CD4-positive, alpha-beta T cell (primary cell): Measurements from ENCODE around the gene LIMCH1. TPM values are rescaled to one million over a fixed set of nuclear protein-coding genes. Genes with fewer than 3 reads are reported as not detected.
"Not testable (repeated sequence)": the region's sequence is repeated elsewhere in the genome, so short reads cannot be mapped to it uniquely, and the experiment has no call there.

Experiments
- ATAC-seq: fragments of 200-7000 bp; cut with Tn5 transposase; one replicate; pipeline ENCODE4 v1.10.0; 2022; ENCODE audit warnings: mild to moderate bottlenecking; ENCODE audit not compliant: poor library complexity
- CTCF ChIA-PET: fragments of 350-600 bp; sonication (Branson Sonifier 250); formaldehyde crosslinking; loops from one replicate; lab custom pipeline; 2021; ENCODE audit warnings: antibody characterized with exemption, inconsistent platforms; lab: Charles Lee
- POLR2A ChIA-PET: fragments of 350-600 bp; sonication (Branson Sonifier 250); formaldehyde crosslinking; loops from one replicate; lab custom pipeline; 2021; ENCODE audit warnings: antibody characterized with exemption, inconsistent platforms; lab: Charles Lee
- DNase-seq, 14 experiments: peaks; one replicate each; pipeline ENCODE4 v3.0.0-alpha.2; 2013 to 2020; ENCODE audit warnings: mixed read lengths in 2 of 14
- H3K27ac ChIP-seq, 2 donors: one replicate each; pipeline versions ENCODE4 v1.5.1 to v1.7.0; 2013; ENCODE audit warnings: low read length in 2 of 2, low read depth in 1 of 2, mild to moderate bottlenecking in 1 of 2
- H3K27me3 ChIP-seq, 2 experiments: 1 replicate in 1 of 2; 2 replicates in 1 of 2; pipeline versions ENCODE4 v1.6.1 to v1.7.0; 2013; ENCODE audit warnings: low read length in 2 of 2, control low read depth in 1 of 2, mild to moderate bottlenecking in 1 of 2, moderate library complexity in 1 of 2; ENCODE audit not compliant: insufficient read depth in 2 of 2, control insufficient read depth in 1 of 2
- H3K36me3 ChIP-seq: one replicate; pipeline ENCODE4 v1.6.1; 2013; ENCODE audit warnings: low read length, control low read depth; ENCODE audit not compliant: insufficient read depth
- H3K4me1 ChIP-seq: one replicate; pipeline ENCODE4 v1.6.1; 2013; ENCODE audit warnings: low read length, control low read depth; ENCODE audit not compliant: insufficient read depth
- H3K4me3 ChIP-seq: one replicate; pipeline ENCODE4 v1.5.1; 2013; ENCODE audit warnings: mild to moderate bottlenecking, low read length, moderate library complexity
- H3K9me3 ChIP-seq, 2 experiments: 1 replicate in 1 of 2; 2 replicates in 1 of 2; pipeline versions ENCODE4 v1.6.1 to v1.7.0; 2013; ENCODE audit warnings: low read length in 2 of 2, mild to moderate bottlenecking in 2 of 2, control low read depth in 1 of 2, moderate library complexity in 1 of 2; ENCODE audit not compliant: control insufficient read depth in 1 of 2, insufficient read depth in 1 of 2
- H3K27ac Mint-ChIP-seq: one replicate; pipeline ENCODE4 v1.8.0; 2020; ENCODE audit warnings: mixed read lengths
- H3K27me3 Mint-ChIP-seq: one replicate; pipeline ENCODE4 v1.8.0; 2021; ENCODE audit warnings: mixed read lengths
- H3K36me3 Mint-ChIP-seq: one replicate; pipeline ENCODE4 v1.8.0; 2021; ENCODE audit warnings: low read depth, mixed read lengths
- H3K4me1 Mint-ChIP-seq: one replicate; pipeline ENCODE4 v1.8.0; 2021; ENCODE audit warnings: low read depth, mixed read lengths
- H3K4me3 Mint-ChIP-seq: one replicate; pipeline ENCODE4 v1.8.0; 2020; ENCODE audit warnings: mild to moderate bottlenecking, mixed read lengths
- H3K9me3 Mint-ChIP-seq: one replicate; pipeline ENCODE4 v1.8.0; 2020; ENCODE audit warnings: mixed read lengths
- intact Hi-C, 2 experiments: fragments of 100-400 bp; cut with DNase I in 1 of 2; cut with micrococcal nuclease in 1 of 2; formaldehyde crosslinking; loops; one replicate each; pipeline versions ENCODE4 v1.15.1 to v1.9.0; 2023 to 2025; cut with DNase I, micrococcal nuclease
- total RNA-seq, 174 experiments: library from RNA in 2 of 174; stranded (reverse) in 2 of 174; gene quantifications; one replicate each; pipeline ENCODE4 v1.2.3 and lab custom pipeline; 2021 to 2026
- TF ChIP-seq, protein P1 (sequence below): fragments of 200-600 bp; IDR thresholded peaks from one replicate; pipeline ENCODE4 v1.8.0; 2022; ENCODE audit warnings: antibody characterized with exemption, mild to moderate bottlenecking

Gene LIMCH1
- total RNA-seq, 2 experiments from 2014 or later, result not detected

DNA sequence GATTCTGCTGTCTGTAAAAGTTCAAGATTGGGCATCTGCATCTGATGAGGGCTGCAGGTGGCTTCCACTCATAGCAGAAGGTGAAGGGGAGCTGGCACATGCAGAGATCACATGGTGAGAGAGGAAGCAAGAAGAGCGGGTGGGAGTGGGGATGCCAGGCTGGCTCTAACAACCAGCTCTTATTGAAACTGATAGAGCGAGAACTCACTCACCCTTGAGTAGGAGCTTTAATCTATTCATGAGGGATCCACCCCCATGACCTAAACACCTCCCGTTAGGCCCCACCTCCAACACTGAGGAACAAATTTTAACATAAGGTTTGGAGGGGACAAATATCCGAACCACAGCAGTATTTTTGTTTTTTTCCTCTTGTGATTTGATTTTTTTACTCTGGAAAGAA, 164.8 kb downstream of the LIMCH1 start:
- H3K4me3 ChIP-seq, result no peak overlapping the region
- ATAC-seq (no peak), DNase-seq (no peak)
- Mint-ChIP-seq H3K36me3 (no peaks in the 10 kb centered on the region), H3K27me3 (peaks cover 14% of the 10 kb centered on the region), H3K4me3 (no peak overlapping the region), H3K27ac (no peak overlapping the region), H3K4me1 (no peaks in the 10 kb centered on the region), H3K9me3 (no peaks in the 10 kb centered on the region)
- ChIA-PET POLR2A (no interaction called here), CTCF (interaction anchor here (0.6 kb wide), 1 partner anchor 194 kb away, joined by 3 read pairs; no protein-coding TSS in a partner anchor)
- intact Hi-C loops, result no loop called here
- H3K27me3 ChIP-seq, result peaks cover 0 to 3% of the 10 kb centered on the region in 2 experiments
- no peak overlapping the region for H3K27ac ChIP-seq
- no peaks in the 10 kb centered on the region for H3K9me3 ChIP-seq
- no peaks in the 10 kb centered on the region for H3K4me1 ChIP-seq
- no peaks in the 10 kb centered on the region for H3K36me3 ChIP-seq
- TF ChIP-seq, protein P1, sequence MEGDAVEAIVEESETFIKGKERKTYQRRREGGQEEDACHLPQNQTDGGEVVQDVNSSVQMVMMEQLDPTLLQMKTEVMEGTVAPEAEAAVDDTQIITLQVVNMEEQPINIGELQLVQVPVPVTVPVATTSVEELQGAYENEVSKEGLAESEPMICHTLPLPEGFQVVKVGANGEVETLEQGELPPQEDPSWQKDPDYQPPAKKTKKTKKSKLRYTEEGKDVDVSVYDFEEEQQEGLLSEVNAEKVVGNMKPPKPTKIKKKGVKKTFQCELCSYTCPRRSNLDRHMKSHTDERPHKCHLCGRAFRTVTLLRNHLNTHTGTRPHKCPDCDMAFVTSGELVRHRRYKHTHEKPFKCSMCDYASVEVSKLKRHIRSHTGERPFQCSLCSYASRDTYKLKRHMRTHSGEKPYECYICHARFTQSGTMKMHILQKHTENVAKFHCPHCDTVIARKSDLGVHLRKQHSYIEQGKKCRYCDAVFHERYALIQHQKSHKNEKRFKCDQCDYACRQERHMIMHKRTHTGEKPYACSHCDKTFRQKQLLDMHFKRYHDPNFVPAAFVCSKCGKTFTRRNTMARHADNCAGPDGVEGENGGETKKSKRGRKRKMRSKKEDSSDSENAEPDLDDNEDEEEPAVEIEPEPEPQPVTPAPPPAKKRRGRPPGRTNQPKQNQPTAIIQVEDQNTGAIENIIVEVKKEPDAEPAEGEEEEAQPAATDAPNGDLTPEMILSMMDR, result no peak

DNA sequence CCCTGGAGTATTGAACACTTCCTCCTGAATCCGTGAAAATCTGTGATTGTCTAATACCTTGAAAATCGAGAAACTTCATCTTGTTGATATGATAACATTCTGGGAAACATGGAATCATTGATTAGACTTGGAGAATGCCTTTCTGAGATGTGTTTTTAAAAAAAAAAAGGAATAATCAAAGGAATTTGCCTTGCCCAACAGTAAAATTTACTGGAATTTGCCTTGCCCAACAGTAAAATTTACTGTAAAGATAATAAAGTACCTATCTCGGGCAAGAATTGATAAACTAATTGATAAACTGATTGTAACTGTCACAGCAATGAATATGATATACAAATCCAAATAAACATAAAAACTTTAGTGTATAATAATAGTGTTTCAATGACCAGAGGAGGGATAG, 165.8 kb downstream of the LIMCH1 start:
- Histone ChIP-seq H3K9me3 (no peaks in the 10 kb centered on the region), H3K27me3 (peaks cover 3% of the 10 kb centered on the region in 2 experiments), H3K4me1 (no peaks in the 10 kb centered on the region), H3K27ac (no peak overlapping the region), H3K36me3 (no peaks in the 10 kb centered on the region), H3K4me3 (no peak overlapping the region)
- CTCF ChIA-PET, result no interaction called here
- H3K4me1 Mint-ChIP-seq, result no peaks in the 10 kb centered on the region
- intact Hi-C loops, result no loop called here
- POLR2A ChIA-PET, result no interaction called here
- no peaks in the 10 kb centered on the region for H3K9me3 Mint-ChIP-seq
- H3K4me3 Mint-ChIP-seq, result no peak overlapping the region
- H3K27ac Mint-ChIP-seq, result no peak overlapping the region
- H3K27me3 Mint-ChIP-seq, result peaks cover 18% of the 10 kb centered on the region
- no peaks in the 10 kb centered on the region for H3K36me3 Mint-ChIP-seq
- DNase-seq, result no peak
- TF ChIP-seq, protein P1, result no peak
- ATAC-seq, result no peak

DNA sequence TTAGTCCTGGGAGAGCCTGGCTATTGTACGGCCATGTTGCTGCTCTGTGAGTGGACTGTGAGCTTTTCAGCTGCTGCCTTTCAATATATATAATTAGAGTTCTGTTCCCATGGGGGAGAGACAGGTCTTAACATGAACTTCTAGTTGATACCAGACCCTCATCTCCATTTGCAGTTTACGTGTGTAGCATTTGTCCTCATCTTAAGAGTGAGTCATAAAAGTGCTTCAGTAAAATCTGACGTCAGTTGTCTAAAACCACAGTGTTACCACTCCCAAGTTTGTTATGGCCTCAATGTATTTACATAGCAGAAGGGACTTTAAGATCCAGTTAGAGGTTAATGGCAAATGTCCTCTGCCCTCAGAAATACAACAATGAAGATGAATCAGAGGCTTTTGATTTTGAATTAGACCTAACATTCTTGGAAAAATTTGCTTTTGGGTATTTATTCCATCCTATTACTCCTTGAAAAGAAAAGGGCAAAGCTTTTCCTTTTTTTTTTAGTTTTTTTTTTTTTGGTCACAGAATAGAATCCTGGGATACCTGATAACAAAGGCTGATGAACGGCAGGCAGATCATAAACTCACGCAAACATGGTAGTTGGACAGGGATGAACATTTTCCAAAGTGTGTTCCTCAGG, 172.0 kb downstream of the LIMCH1 start:
- H3K9me3 ChIP-seq, result no peaks in the 10 kb centered on the region
- H3K36me3 ChIP-seq, result no peaks in the 10 kb centered on the region
- H3K27me3 ChIP-seq, result peaks cover 3% of the 10 kb centered on the region in 2 experiments
- DNase-seq (no peak), ATAC-seq (no peak)
- no peaks in the 10 kb centered on the region for H3K4me1 Mint-ChIP-seq
- no peak overlapping the region for H3K4me3 Mint-ChIP-seq
- peaks cover 15% of the 10 kb centered on the region for H3K27me3 Mint-ChIP-seq
- no peak overlapping the region for H3K27ac Mint-ChIP-seq
- TF ChIP-seq, protein P1, result no peak
- no peak overlapping the region for H3K27ac ChIP-seq
- intact Hi-C loops, result no loop called here
- H3K36me3 Mint-ChIP-seq, result no peaks in the 10 kb centered on the region
- ChIA-PET POLR2A (no interaction called here), CTCF (no interaction called here)
- H3K9me3 Mint-ChIP-seq, result no peaks in the 10 kb centered on the region
- H3K4me3 ChIP-seq, result no peak overlapping the region
- H3K4me1 ChIP-seq, result no peaks in the 10 kb centered on the region

DNA sequence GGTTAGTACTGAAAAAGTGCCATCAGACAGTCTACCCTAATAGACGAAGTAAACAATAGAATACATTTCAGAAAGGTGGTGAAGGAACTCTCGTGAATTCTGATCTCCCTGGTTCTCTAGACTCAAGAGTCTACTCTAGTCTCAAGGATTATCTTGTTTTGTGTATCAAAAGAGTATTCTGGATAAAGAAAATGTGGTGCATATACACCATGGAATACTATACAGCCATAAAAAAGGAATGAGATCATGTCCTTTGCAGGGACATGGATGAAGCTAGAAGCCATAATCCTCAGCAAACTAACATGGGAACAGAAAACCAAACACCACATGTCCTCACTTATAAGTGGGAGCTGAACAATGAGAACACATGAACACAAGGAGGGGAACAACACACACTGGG, 173.7 kb downstream of the LIMCH1 start:
- POLR2A ChIA-PET, H3K36me3 Mint-ChIP-seq, DNase-seq, intact Hi-C loops, H3K4me3 Mint-ChIP-seq, ATAC-seq, H3K27ac Mint-ChIP-seq, H3K36me3 ChIP-seq, H3K4me3 ChIP-seq, H3K9me3 Mint-ChIP-seq, H3K4me1 Mint-ChIP-seq, H3K9me3 ChIP-seq, H3K4me1 ChIP-seq, H3K27ac ChIP-seq, H3K27me3 ChIP-seq, CTCF ChIA-PET: not testable (repeated sequence)
- peaks cover 15% of the 10 kb centered on the region for H3K27me3 Mint-ChIP-seq
